ENCODE results near the gene ZC3H4. TPM values are rescaled to one million over a fixed set of nuclear protein-coding genes. Genes with fewer than 3 reads are reported as not detected.
A peak's percentile ranks its signal among the peaks of the same experiment; 100 is the strongest.

The ZC3H4 gene
- total and polyA plus RNA-seq, 2 of the 8 experiments (the other 6 are each of a cell fraction or from before 2014, with no cell fraction given) = 6.6 to 92.0 TPM

GRCh38 chr19:47112166-47112996 is 1.2 kb downstream of the ZC3H4 start (continued):
- TF ChIP-seq CHD7 (IDR thresholded peaks at IDR 0.05; ENCODE audit: insufficient replicate concordance, low read length) (no peak), ZNF274 (IDR thresholded peaks at IDR 0.05; ENCODE audit: borderline replicate concordance, extremely low read depth, low read length) (no peak), POLR2A (IDR thresholded peaks at IDR 0.05; ENCODE audit: control extremely low read depth in 1 of 2, low read depth in 2 of 2, low read length in 2 of 2) (peak; percentile 53 to 74), ASH2L (IDR thresholded peaks at IDR 0.05; ENCODE audit: low read length) (no peak), HDAC2 (IDR thresholded peaks at IDR 0.05; ENCODE audit: borderline replicate concordance in 1 of 2, low read depth in 2 of 2, low read length in 2 of 2) (peak; percentile 18 to 92; a peak in 3 of 4 replicates), USF2 (IDR thresholded peaks at IDR 0.05; ENCODE audit: low read length) (no peak), MAX (IDR thresholded peaks at IDR 0.05) (peak; percentile 81), SIN3A (conservative IDR thresholded peaks at IDR 0.05 in 1 of 2, IDR thresholded peaks at IDR 0.05 in 1 of 2; ENCODE audit: low read depth in 1 of 2, low read length in 2 of 2) (no peak)
